ENCODE data around the gene GNPNAT1.
"Not testable (repeated sequence)": the region's sequence is repeated elsewhere in the genome, so short reads cannot be mapped to it uniquely, and the experiment has no call there.

GNPNAT1 gene

GRCh38 chr14:52729585-52729924, 61.9 kb downstream of the GNPNAT1 start:
- DNase-seq (ENCODE audit: low read depth in 3 of 3), result no peak

- DNase-seq (ENCODE audit: low read depth in 3 of 3), result not testable (repeated sequence)
Measured at GRCh38 chr14:52729035-52729434, 62.4 kb downstream of the GNPNAT1 start.

GRCh38 chr14:52727509-52727908, 63.9 kb downstream of the GNPNAT1 start:
- not testable (repeated sequence) for DNase-seq (ENCODE audit: low read depth in 3 of 3)
